Measurements from ENCODE around the gene EIF5.

EIF5 gene

DNA sequence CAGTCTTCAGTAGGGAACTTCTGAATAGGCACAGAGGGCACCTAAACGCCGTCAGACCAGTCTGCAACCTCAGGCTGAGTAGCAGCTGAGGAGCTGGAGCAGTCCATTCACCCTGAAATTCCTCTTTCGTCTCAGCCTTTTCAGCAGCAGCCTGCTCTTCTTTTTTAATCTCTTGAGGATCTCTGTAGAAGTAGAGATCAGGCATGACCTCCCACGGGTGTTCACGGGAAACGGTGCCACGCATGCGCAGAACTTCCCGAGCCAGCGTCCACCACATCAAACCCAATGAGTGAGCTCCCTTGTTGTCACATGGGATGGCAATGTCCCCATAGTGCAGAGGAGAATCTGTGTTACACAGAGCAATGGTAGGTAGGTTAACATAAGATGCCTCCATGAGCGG is 40.1 kb downstream of the EIF5 start:
- FAIRE-seq: no peak

GRCh38 chr14:103377522-103378037 is 43.5 kb downstream of the EIF5 start:
- no peak for FAIRE-seq

GRCh38 chr14:103378038-103378854 is 44.2 kb downstream of the EIF5 start:
- no peak for FAIRE-seq

- no peak for FAIRE-seq
These were observed 46.8 kb downstream of the EIF5 start for GRCh38 chr14:103380719-103381377.

- no peak for FAIRE-seq
These were observed 48.3 kb downstream of the EIF5 start for GRCh38 chr14:103382376-103382775.

DNA sequence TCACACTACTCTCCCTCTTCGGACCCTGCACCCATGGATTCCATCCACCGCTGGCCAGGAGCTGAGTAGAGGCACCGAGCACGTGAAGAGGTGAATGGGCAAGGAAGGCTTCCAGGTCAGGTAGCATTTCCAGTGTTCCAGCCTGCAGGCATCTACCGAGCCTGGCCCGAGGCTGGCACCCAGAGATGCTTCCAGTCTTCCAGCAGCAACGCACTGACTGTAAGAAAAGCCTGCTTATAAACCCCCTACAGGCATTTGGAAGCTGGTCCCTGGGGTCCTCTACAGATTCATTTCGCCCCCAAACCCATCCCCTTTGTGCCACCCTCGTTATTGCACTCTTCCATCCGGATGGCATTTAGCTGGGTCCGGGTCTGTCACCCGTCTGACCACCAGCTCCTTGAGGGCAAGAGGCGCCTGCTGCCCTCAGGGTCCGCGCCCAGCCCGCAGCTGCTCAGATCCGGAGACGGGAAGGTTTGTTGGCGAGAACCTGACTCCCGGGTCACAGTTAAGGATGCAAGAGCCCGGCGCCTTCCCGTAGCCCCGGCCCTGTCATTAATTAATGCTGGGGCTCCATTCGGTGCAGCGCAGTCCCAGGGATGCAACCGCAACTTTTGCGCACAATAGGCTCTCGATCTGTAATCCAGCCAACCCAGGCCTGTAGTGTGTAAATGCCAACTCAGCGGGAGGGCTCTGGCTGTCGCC is 50.6 kb downstream of the EIF5 start:
- FAIRE-seq: no peak

DNA sequence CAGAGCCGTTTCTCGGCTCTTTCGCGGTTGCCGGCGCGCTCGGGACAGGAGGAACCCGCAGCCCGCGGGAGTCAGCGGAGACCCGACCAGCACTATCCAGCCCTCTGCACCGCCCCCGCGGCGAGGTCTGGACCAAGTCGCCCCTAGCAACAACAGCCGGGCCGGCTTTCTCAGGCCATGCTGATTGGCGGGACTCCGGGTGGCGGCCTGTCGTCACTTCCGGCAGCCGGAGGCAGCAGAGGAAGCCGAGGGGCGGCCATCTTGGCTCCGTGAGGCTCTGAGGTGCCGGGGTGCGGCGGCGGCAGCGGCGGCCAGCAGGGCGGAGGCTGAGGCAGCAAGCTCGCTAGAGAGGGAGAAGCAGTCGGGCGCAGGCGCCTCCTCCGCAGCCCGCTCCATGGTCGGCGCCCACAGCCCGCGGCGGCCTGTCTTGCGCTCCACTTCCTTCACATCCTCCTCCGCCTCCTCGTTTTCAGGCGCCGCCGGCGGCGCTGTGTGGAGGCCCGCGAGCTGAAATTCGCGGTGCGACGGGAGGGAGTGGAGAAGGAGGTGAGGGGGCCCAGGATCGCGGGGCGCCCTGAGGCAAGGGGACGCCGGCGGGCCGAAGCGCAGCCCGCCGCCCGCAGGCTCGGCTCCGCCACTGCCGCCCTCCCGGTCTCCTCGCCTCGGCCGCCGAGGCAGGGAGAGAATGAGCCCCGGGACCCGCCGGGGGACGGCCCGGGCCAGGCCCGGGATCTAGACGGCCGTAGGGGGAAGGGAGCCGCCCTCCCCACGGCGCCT is 51.3 kb downstream of the EIF5 start, which contains the start of gene MARK3:
MARK3 (plus strand) TSS at position 264 of the 777 bp plus-strand sequence. CDS start 615 bp downstream, outside the sequence.
- peak; percentile 89 for FAIRE-seq

DNA sequence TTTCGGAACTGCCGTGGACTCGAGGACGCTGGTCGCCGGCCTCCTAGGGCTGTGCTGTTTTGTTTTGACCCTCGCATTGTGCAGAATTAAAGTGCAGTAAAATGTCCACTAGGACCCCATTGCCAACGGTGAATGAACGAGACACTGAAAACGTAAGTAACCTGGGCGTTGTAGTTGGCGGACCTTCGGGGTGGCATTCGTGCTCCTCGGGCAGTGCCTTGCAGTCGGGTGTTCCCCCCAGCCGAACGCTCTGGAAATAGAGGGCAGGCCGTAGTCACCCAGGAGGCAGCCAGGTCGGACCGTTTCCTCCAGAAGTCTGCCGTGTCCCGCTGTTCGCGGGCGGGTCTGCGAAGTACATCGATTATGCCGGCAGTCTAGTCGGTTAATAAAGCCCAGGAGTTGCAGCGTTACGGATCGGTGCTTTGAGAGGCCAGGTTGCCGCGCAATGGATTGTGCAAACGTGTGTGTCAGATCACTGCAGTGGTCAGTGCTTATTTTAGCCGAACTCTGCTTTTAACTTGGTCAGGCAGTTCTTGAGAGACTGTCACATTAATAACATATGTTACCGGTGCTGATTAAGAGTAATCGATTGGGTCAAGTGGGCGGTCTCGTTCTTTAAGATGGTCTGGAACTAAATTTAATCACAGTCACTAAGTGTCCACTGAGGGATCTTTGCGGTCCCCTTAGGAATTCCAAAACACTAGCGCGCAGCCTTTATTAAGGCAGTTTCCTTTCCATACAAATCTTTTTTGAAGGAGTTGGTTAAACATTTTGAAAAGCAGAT is 52.1 kb downstream of the EIF5 start:
- FAIRE-seq: no peak

- no peak for FAIRE-seq
These were observed 52.8 kb downstream of the EIF5 start for GRCh38 chr14:103386713-103387329.

- no peak for FAIRE-seq
These were observed 54.6 kb downstream of the EIF5 start for GRCh38 chr14:103388664-103389063.

DNA sequence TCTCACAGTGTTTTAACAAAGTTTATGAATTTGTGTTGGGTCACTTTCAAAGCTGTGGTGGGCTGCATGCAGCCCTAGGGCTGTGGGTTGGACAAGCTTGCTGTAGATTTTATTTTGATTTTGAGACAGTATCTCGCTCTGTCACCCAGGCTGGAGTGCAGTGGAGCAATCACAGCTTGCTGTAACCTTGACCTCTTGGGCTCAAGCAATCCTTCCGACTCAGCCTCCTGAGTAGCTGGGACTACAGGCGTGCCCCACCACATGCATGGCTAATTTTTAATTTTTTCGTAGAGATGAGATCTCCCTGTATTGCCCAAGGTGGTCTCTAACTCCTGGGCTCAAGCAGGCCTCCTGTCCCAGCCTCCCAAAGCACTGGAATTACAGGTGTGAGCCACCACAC is 56.6 kb downstream of the EIF5 start:
- no peak for FAIRE-seq

DNA sequence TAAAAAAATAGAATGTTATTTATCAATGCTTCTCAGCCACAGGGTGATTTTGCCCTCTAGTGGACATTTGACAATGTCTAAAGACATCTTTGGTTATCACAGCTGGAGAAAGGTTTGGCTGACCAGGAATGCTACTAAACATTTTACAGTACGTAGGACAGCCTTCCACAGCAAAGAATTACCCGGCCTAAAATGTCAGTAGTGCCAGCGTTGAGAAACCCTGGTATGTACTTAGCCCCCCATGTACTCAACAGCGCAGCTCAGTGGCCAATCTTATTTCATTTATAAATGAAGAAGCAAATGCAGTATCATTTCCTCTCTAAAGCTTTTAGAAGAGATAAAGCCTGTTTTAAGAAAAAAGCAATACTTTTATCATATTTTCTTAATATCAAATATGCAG is 57.0 kb downstream of the EIF5 start:
- peak; percentile 90 for FAIRE-seq

DNA sequence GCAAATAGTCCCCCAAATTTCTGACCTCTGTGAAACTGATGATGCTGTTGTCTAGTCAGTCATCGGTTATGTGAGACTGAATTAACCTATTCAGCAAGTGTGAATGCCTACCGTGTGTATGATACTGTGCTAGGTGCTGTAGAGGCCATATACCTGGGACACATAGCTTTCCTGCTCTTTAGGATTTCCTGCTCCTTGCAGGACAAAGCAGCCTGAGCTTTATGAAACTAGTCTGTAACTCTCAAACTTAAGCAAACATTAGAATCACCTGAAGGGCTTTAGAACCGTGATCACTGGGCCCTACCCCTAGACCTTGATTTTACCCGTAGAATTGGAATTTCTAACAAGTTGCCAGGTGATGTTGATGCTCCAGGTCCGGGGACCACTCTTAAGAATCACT is 58.1 kb downstream of the EIF5 start:
- FAIRE-seq: no peak

- no peak for FAIRE-seq
These were observed 58.5 kb downstream of the EIF5 start for GRCh38 chr14:103392572-103392971.

GRCh38 chr14:103393070-103393469 is 59.0 kb downstream of the EIF5 start:
- FAIRE-seq: no peak

DNA sequence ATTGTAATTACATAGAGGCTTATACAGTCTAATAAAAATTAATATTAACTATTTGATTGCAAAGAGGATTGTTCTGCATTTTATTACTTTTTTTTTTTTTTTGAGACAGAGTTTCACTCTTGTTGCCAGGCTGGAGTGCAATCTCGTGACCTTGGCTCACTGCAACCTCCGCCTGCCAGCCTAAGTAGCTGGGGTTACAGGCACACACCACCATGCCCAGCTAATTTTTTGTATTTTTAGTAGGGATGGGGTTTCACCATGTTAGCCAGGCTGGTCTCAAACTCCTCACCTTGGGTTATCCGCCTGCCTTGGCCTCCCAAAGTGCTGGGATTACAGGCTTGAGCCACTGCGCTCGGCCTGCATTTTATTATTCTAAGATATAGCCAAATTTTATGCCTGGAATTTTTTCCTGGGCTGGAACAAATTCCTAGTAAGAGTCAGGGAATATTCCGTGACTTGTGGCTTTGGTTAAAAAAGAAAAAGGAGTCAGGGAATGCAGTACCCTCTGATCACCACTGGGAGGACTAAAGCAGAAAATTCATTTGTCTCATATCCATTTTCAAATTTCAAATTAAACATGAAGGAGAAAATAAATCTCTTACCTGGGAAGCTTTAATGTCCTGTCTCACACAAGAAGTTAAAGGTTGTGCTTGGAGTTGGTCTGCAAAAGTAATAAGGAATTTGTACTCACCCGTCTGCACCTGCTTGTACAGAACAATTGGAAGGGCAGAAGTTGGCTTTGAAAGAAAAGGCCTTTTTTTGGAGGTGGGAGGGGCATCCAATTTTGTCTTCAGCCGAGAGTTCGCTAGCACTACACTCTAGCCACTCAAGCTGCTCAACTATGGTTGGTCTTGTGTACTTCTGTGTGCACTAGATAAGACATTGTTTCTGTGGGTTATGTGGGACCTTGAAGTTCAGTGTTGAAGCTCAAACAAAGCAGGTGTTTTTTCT is 59.9 kb downstream of the EIF5 start:
- FAIRE-seq: peak; percentile 82
